ENCODE results near the gene C10orf90.

C10orf90 gene

DNA sequence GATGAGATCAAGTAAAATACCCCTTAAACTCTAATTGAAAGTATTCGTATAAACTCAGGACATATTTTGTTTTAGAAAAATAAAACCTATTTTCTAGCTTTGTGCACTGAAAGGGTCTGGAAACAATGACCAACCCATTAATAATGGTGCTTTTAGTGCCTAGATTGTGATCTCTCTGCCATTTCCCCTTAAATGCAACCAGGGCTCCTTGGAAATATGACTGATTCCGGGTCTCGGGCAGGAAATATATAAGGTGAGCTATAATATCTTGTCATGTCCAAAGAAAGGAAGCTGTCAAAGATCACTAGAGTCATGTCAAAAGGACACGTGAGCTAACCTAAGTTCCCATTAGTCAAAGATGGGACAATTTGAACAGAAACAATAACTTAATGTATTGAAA, 269.9 kb downstream of the C10orf90 start:
- no peak for TF ChIP-seq CTCF (IDR thresholded peaks at IDR 0.05)
- Histone ChIP-seq H3K4me3 (no peak overlapping the region), H3K27ac (no peak overlapping the region)
- no peak for DNase-seq (ENCODE audit: low spot score)

- TF ChIP-seq CTCF (IDR thresholded peaks at IDR 0.05) = no peak
- Histone ChIP-seq H3K27ac (no peak overlapping the region), H3K4me3 (no peak overlapping the region)
- DNase-seq (ENCODE audit: low spot score) = no peak
These were observed 271.6 kb downstream of the C10orf90 start for GRCh38 chr10:126398924-126399323.

- no peak for TF ChIP-seq CTCF (IDR thresholded peaks at IDR 0.05)
- no peak for DNase-seq (ENCODE audit: low spot score)
- H3K4me3 ChIP-seq = no peak overlapping the region
- no peak overlapping the region for H3K27ac ChIP-seq
These were observed 272.1 kb downstream of the C10orf90 start for GRCh38 chr10:126398383-126398743.

DNA sequence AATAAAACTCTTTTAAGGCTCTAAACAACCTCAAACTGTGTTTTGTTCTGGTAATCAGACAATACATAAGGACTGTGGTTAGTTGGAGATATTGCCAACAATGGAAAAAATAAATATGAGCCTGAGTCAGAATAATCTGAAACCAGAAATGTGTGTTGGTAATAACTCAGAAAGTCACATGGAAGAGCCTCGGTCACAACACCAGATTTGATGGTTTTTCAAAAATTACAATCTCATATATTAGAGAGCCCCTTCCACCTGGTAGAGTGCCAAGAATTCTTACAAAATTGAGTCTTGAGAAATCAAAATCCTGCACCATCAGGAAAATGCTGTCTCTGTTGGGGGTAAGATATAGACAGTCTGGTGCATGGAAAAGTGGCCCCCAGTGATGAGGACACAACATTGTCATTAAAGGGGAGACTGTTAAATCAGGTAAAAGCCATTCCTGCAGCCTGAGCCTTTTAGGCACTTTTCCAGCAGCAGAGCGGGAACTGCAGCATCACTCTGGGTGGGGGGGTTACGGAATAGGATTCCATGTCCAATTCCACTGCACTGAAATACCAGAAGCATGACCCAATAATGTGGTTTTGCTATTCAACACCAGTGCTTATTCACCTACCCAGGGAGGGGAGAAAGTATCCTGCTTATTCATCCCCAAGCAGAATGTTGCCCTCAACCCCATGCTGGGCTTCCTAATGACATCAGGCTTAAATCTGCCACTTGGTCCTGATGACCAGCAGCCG, 272.7 kb downstream of the C10orf90 start:
- TF ChIP-seq CTCF (IDR thresholded peaks at IDR 0.05) = no peak
- no peak overlapping the region for H3K4me3 ChIP-seq
- DNase-seq (ENCODE audit: low spot score) = no peak
- no peak overlapping the region for H3K27ac ChIP-seq

DNA sequence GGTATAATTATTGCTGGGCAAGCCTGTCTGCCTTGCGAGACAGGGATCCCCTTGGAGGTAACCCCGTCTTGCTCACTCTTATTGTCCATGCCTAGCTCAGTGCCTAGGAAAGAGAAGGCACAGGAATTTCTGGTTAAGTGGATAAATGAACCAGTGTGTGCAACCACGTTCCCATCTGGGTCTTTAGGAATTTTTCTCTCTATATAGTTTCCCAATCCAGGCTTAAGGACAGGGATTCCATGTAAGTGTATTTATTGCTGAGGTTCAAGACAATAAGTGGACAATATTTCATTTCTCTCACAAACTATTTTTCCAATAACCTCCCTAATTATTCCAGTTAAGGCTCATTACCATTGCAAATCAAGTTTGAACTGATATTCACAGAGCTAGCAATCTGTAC, 273.3 kb downstream of the C10orf90 start:
- no peak for DNase-seq (ENCODE audit: low spot score)
- Histone ChIP-seq H3K4me3 (no peak overlapping the region), H3K27ac (no peak overlapping the region)
- no peak for TF ChIP-seq CTCF (IDR thresholded peaks at IDR 0.05)

GRCh38 chr10:126394948-126395347, 275.5 kb downstream of the C10orf90 start:
- TF ChIP-seq CTCF (IDR thresholded peaks at IDR 0.05) = no peak
- DNase-seq (ENCODE audit: low spot score) = no peak
- no peak overlapping the region for H3K27ac ChIP-seq
- H3K4me3 ChIP-seq = no peak overlapping the region

DNA sequence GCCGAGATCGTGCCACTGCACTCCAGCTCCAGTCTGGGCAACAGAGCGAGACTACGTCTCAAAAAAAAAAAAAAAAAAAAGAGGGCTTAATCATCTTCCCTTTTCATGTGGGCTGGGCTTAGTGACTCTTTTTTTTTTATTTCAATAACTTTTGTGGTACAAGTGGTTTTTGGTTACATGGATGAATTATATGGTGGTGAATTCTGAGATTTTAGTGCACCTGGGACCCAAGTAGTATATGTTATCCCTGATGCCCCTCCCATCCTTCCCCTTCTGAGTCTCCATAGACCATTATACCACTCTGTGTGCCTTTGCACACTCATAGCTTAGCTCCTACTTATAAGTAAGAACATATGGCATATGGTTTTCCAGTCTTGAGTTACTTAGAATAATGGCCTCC, 277.4 kb downstream of the C10orf90 start:
- no peak overlapping the region for H3K27ac ChIP-seq
- DNase-seq (ENCODE audit: low spot score) = no peak
- no peak overlapping the region for H3K4me3 ChIP-seq

More for the DNA sequence above, 277.4 kb downstream of the C10orf90 start:
- TF ChIP-seq CTCF (IDR thresholded peaks at IDR 0.05) = no peak
